HUES48 (cell line): ENCODE data around the gene GALNT7.

Experiments
- H3K27ac ChIP-seq: one replicate; pipeline ENCODE4 v1.7.0; 2013; ENCODE audit warnings: low read depth, low read length, inconsistent platforms
- H3K27me3 ChIP-seq: 2 replicates; pipeline ENCODE4 v1.6.1; 2013; ENCODE audit warnings: mild to moderate bottlenecking, low read length; ENCODE audit not compliant: control insufficient read depth, insufficient read depth
- H3K36me3 ChIP-seq: 2 replicates; pipeline ENCODE4 v1.6.1; 2013; ENCODE audit warnings: low read length; ENCODE audit not compliant: control insufficient read depth, insufficient read depth
- H3K4me1 ChIP-seq: 2 replicates; pipeline ENCODE4 v1.6.1; 2013; ENCODE audit warnings: mild to moderate bottlenecking, low read length; ENCODE audit not compliant: control insufficient read depth, insufficient read depth
- H3K4me3 ChIP-seq: 2 replicates; pipeline ENCODE4 v1.5.1; 2013; ENCODE audit warnings: mild to moderate bottlenecking, low read depth, low read length
- H3K9ac ChIP-seq: 2 replicates; pipeline ENCODE4 v1.6.1; 2013; ENCODE audit warnings: mild to moderate bottlenecking, low read depth, low read length, moderate library complexity
- H3K9me3 ChIP-seq: 2 replicates; pipeline ENCODE4 v1.6.1; 2013; ENCODE audit warnings: low read length; ENCODE audit not compliant: control insufficient read depth, insufficient read depth

The GALNT7 gene

GRCh38 chr4:173277340-173277739 is 108.7 kb downstream of the GALNT7 start:
- Histone ChIP-seq H3K36me3 (peaks cover 3% of the 10 kb centered on the region; the same call in 1 of the 2 replicates), H3K27ac (no peak overlapping the region), H3K9ac (no peak overlapping the region), H3K4me1 (no peaks in the 10 kb centered on the region), H3K9me3 (no peaks in the 10 kb centered on the region), H3K4me3 (no peak overlapping the region), H3K27me3 (no peaks in the 10 kb centered on the region)

- Histone ChIP-seq H3K27ac (no peak overlapping the region), H3K36me3 (no peaks in the 10 kb centered on the region), H3K9ac (no peak overlapping the region), H3K9me3 (peaks cover 23% of the 10 kb centered on the region; the same call in 1 of the 2 replicates), H3K27me3 (no peaks in the 10 kb centered on the region), H3K4me1 (no peaks in the 10 kb centered on the region), H3K4me3 (no peak overlapping the region)
Measured at GRCh38 chr4:173280998-173281397, 112.4 kb downstream of the GALNT7 start.

GRCh38 chr4:173281406-173282255 is 113.0 kb downstream of the GALNT7 start:
- no peaks in the 10 kb centered on the region for H3K4me1 ChIP-seq
- H3K9me3 ChIP-seq: peaks cover 29% of the 10 kb centered on the region
- no peaks in the 10 kb centered on the region for H3K27me3 ChIP-seq
- H3K27ac ChIP-seq: no peak overlapping the region
- H3K4me3 ChIP-seq: no peak overlapping the region
- no peak overlapping the region for H3K9ac ChIP-seq
- no peaks in the 10 kb centered on the region for H3K36me3 ChIP-seq

- Histone ChIP-seq H3K4me1 (no peaks in the 10 kb centered on the region), H3K9ac (no peak overlapping the region), H3K9me3 (peaks cover 30% of the 10 kb centered on the region), H3K36me3 (no peaks in the 10 kb centered on the region), H3K4me3 (no peak overlapping the region), H3K27ac (no peak overlapping the region), H3K27me3 (no peaks in the 10 kb centered on the region)
Measured at GRCh38 chr4:173282256-173282562, 113.6 kb downstream of the GALNT7 start.

- H3K4me1 ChIP-seq: no peaks in the 10 kb centered on the region
- H3K9me3 ChIP-seq: peaks cover 33% of the 10 kb centered on the region
- H3K27ac ChIP-seq: no peak overlapping the region
- H3K27me3 ChIP-seq: no peaks in the 10 kb centered on the region
- H3K9ac ChIP-seq: no peak overlapping the region
- H3K36me3 ChIP-seq: no peaks in the 10 kb centered on the region
- no peak overlapping the region for H3K4me3 ChIP-seq
Measured at GRCh38 chr4:173282626-173283025, 114.0 kb downstream of the GALNT7 start.

GRCh38 chr4:173284463-173284862 is 115.9 kb downstream of the GALNT7 start:
- Histone ChIP-seq H3K36me3 (no peaks in the 10 kb centered on the region), H3K4me3 (no peak overlapping the region), H3K9me3 (peaks cover 33% of the 10 kb centered on the region), H3K27me3 (no peaks in the 10 kb centered on the region), H3K9ac (no peak overlapping the region), H3K27ac (no peak overlapping the region), H3K4me1 (no peaks in the 10 kb centered on the region)

- no peak overlapping the region for H3K4me3 ChIP-seq
- H3K27ac ChIP-seq: no peak overlapping the region
- peaks cover 33% of the 10 kb centered on the region for H3K9me3 ChIP-seq
- H3K36me3 ChIP-seq: no peaks in the 10 kb centered on the region
- no peak overlapping the region for H3K9ac ChIP-seq
- no peaks in the 10 kb centered on the region for H3K27me3 ChIP-seq
- H3K4me1 ChIP-seq: no peaks in the 10 kb centered on the region
Measured at GRCh38 chr4:173287486-173287885, 118.9 kb downstream of the GALNT7 start.

DNA sequence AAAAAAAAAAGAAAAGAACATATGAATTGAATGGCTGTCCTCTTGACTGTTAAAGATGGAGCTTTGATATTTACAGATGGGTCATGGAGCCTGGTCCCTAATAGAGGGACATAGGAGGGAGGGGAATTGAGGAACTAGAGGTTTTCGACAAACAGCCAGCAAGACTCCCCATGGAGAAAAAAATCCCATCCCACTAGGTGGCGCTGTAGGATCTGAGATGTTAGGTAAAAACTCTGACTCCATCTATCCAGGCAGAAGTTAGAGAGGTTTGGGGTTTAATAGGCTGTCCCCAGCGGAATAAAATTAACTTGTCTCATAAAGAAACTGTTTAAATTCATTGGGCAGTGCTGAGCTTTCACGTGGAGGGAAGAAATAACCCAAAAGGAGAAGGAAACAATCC is 119.7 kb downstream of the GALNT7 start:
- H3K4me1 ChIP-seq: no peaks in the 10 kb centered on the region
- no peaks in the 10 kb centered on the region for H3K36me3 ChIP-seq

DNA sequence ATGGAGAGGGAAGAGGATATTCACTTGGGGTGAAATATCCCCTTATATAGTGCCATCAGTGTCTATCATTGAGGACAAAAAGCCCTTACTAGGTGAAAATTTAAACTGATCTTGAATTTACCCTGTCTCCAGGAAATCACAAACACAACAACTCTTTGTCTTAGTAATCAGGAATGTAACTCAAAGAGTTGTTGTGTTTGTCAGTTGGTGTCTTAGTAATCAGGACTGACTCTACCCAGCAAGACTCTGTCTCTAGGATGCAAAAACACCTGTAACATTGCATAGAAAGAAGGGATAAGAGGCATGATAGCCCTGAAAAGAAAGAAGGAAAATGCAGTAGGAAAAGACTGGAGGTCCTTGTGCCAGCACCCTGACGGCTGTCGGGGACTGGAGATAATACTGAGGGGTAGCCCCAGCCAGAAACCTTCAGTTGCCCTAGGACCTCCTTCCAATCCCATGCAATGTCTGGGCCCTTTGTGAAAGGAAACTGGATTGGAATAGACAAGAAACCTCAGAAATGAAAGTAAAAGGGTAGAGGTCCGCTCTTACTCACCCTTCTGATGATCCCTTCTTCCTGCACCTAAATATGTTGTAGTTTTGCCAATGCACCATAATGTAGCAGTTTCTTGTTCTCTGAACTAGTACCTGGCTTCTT is 120.2 kb downstream of the GALNT7 start:
- Histone ChIP-seq H3K9ac (no peak overlapping the region), H3K27me3 (no peaks in the 10 kb centered on the region), H3K27ac (peak overlapping the region; percentile 31), H3K36me3 (peaks cover 4% of the 10 kb centered on the region), H3K9me3 (peaks cover 27% of the 10 kb centered on the region), H3K4me3 (no peak overlapping the region), H3K4me1 (no peaks in the 10 kb centered on the region)

More for the DNA sequence above, 119.7 kb downstream of the GALNT7 start:
- Histone ChIP-seq H3K9ac (no peak overlapping the region), H3K4me3 (no peak overlapping the region), H3K9me3 (peaks cover 32% of the 10 kb centered on the region), H3K27ac (no peak overlapping the region), H3K27me3 (no peaks in the 10 kb centered on the region)

DNA sequence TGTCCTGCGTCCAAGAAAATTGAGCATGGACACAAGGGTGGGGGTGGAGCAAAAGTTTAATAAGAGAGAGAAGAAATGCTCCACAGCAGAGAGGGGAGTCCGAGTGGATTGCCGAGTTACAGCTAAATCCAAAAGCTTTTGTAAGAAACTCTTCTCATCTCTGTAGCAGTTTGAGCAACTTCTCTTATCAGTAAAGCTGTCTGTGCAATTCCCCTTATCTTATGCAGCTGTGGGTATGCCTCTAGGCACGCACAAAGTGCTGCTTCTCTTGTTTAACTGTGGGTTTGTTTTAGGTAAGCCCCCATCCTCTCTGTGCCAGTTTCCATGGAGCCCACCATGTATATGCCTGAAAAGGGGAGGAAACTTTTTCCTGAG is 120.7 kb downstream of the GALNT7 start:
- H3K27ac ChIP-seq: peak overlapping the region; percentile 31
- peaks cover 5% of the 10 kb centered on the region for H3K36me3 ChIP-seq
- peaks cover 22% of the 10 kb centered on the region for H3K9me3 ChIP-seq
- no peak overlapping the region for H3K4me3 ChIP-seq
- H3K4me1 ChIP-seq: no peaks in the 10 kb centered on the region
- H3K27me3 ChIP-seq: no peaks in the 10 kb centered on the region
- H3K9ac ChIP-seq: no peak overlapping the region

DNA sequence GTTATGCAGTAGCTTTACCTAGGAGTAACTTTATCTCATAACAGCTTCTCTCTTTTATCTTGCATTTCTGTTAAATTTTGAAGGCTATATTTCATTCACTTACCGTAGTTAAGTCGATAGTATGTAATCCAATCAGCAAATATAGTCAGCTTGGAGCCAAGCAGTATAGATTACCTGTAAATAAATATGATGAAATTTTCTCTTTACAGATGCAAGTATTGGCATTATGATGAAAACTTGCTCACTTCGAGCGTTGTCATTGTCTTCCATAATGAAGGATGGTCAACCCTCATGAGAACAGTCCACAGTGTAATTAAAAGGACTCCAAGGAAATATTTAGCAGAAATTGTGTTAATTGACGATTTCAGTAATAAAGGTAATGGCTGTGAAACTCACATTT is 123.3 kb downstream of the GALNT7 start:
- H3K27me3 ChIP-seq: no peaks in the 10 kb centered on the region
- H3K27ac ChIP-seq: no peak overlapping the region
- peaks cover 25% of the 10 kb centered on the region for H3K36me3 ChIP-seq
- no peaks in the 10 kb centered on the region for H3K4me1 ChIP-seq
- peaks cover 2% of the 10 kb centered on the region; the same call in 1 of the 2 replicates for H3K9me3 ChIP-seq
- H3K4me3 ChIP-seq: no peak overlapping the region
- no peak overlapping the region for H3K9ac ChIP-seq
